Duodenal mucosa (tissue), 2 donors: Measurements from ENCODE around the gene DOCK1.

Experiments
- H3K27ac ChIP-seq: one replicate; pipeline ENCODE4 v1.7.0; 2013; ENCODE audit warnings: low read depth, low read length
- H3K27me3 ChIP-seq, 2 donors: one replicate each; pipeline ENCODE4 v1.7.0; 2013; ENCODE audit warnings: low read length in 2 of 2, control low read depth in 1 of 2; ENCODE audit not compliant: insufficient read depth in 2 of 2, control insufficient read depth in 1 of 2
- H3K36me3 ChIP-seq, 2 donors: one replicate each; pipeline ENCODE4 v1.7.0; 2013; ENCODE audit warnings: low read length in 2 of 2, control low read depth in 1 of 2; ENCODE audit not compliant: insufficient read depth in 2 of 2, control insufficient read depth in 1 of 2
- H3K4me1 ChIP-seq, 2 donors: one replicate each; pipeline ENCODE4 v1.7.0; 2013; ENCODE audit warnings: low read length in 2 of 2, control low read depth in 1 of 2; ENCODE audit not compliant: insufficient read depth in 2 of 2, control insufficient read depth in 1 of 2
- H3K4me3 ChIP-seq, 2 donors: one replicate each; pipeline ENCODE4 v1.7.0; 2013; ENCODE audit warnings: low read length in 2 of 2, low read depth in 1 of 2
- H3K9ac ChIP-seq, 2 donors: one replicate each; pipeline ENCODE4 v1.7.0; 2013; ENCODE audit warnings: low read length in 2 of 2, low read depth in 1 of 2
- H3K9me3 ChIP-seq, 2 donors: one replicate each; pipeline ENCODE4 v1.7.0; 2013; ENCODE audit warnings: low read length in 2 of 2, control low read depth in 1 of 2; ENCODE audit not compliant: control insufficient read depth in 1 of 2

Gene DOCK1

GRCh38 chr10:127159648-127160245, 254.5 kb downstream of the DOCK1 start:
- Histone ChIP-seq H3K36me3 (no peaks in the 10 kb centered on the region), H3K27ac (no peak overlapping the region), H3K9ac (no peak overlapping the region), H3K4me1 (peaks cover 0 to 10% of the 10 kb centered on the region in 2 donors), H3K9me3 (no peaks in the 10 kb centered on the region), H3K27me3 (no peaks in the 10 kb centered on the region), H3K4me3 (no peak overlapping the region)

GRCh38 chr10:127161482-127161881, 256.3 kb downstream of the DOCK1 start:
- Histone ChIP-seq H3K36me3 (no peaks in the 10 kb centered on the region), H3K4me3 (no peak overlapping the region), H3K9me3 (no peaks in the 10 kb centered on the region), H3K9ac (no peak overlapping the region), H3K4me1 (peaks cover 0 to 10% of the 10 kb centered on the region in 2 donors), H3K27ac (no peak overlapping the region), H3K27me3 (no peaks in the 10 kb centered on the region)

- no peak overlapping the region for H3K27ac ChIP-seq
- H3K9ac ChIP-seq, result no peak overlapping the region
- no peak overlapping the region for H3K4me3 ChIP-seq
- H3K27me3 ChIP-seq, result no peaks in the 10 kb centered on the region
- H3K9me3 ChIP-seq, result no peaks in the 10 kb centered on the region
- H3K36me3 ChIP-seq, result no peaks in the 10 kb centered on the region
- peaks cover 0 to 10% of the 10 kb centered on the region in 2 donors for H3K4me1 ChIP-seq
These were observed 257.6 kb downstream of the DOCK1 start for GRCh38 chr10:127162841-127163240.

GRCh38 chr10:127168261-127168660, 263.0 kb downstream of the DOCK1 start:
- no peak overlapping the region for H3K27ac ChIP-seq
- H3K9me3 ChIP-seq, result no peaks in the 10 kb centered on the region
- H3K4me1 ChIP-seq, result peaks cover 0 to 3% of the 10 kb centered on the region in 2 donors
- H3K36me3 ChIP-seq, result no peaks in the 10 kb centered on the region
- no peak overlapping the region for H3K4me3 ChIP-seq
- H3K27me3 ChIP-seq, result no peaks in the 10 kb centered on the region
- no peak overlapping the region for H3K9ac ChIP-seq

GRCh38 chr10:127174866-127175265, 269.6 kb downstream of the DOCK1 start:
- Histone ChIP-seq H3K9ac (no peak overlapping the region), H3K4me1 (no peaks in the 10 kb centered on the region), H3K4me3 (no peak overlapping the region), H3K27me3 (no peaks in the 10 kb centered on the region), H3K36me3 (peaks cover 0 to 4% of the 10 kb centered on the region in 2 donors), H3K27ac (no peak overlapping the region), H3K9me3 (no peaks in the 10 kb centered on the region)

DNA sequence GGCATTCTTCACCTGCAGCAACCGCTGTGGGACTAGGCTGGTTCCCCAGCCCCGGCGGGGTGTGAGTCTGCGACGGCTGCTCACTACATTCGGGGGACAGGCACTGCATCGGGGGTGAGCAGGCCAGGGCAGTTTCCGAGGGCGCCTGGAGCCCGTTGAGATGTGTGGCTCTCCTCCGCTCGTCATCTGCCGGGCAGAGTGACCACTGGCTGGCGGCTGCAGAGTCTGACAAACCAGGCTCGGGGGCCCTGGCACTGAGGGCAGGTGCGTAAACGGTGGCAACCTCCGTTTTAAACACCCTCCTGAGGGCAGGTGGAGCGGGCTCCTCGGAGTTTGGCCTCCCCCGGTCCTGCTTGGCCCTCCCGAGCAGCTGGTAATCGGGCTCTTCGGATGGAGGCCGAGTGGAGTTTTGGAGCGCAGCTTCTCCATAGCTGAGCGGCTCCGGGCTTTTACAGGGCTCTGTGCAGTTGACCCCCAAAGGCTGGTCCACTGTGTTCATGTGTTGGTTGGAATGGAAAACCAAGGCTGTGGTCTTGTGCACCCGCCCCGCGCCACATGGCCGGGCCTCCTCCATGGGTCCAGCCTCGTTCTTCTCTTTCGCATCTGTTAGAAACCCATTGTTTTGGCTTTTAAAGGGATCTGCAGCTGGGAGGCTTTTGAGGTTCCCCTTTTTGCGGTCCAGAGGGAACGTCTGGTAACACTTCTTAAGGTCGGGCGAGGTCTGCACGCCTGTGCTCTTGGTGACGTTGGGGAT, 270.3 kb downstream of the DOCK1 start:
- peaks cover 0 to 4% of the 10 kb centered on the region in 2 donors for H3K36me3 ChIP-seq
- H3K27me3 ChIP-seq, result no peaks in the 10 kb centered on the region
- H3K4me1 ChIP-seq, result no peaks in the 10 kb centered on the region
- H3K9ac ChIP-seq, result no peak overlapping the region
- H3K4me3 ChIP-seq, result no peak overlapping the region
- no peak overlapping the region for H3K27ac ChIP-seq
- no peaks in the 10 kb centered on the region for H3K9me3 ChIP-seq

GRCh38 chr10:127176649-127177048, 271.4 kb downstream of the DOCK1 start:
- Histone ChIP-seq H3K4me3 (no peak overlapping the region), H3K9ac (no peak overlapping the region), H3K36me3 (peaks cover 0 to 4% of the 10 kb centered on the region in 2 donors), H3K27me3 (no peaks in the 10 kb centered on the region), H3K4me1 (no peaks in the 10 kb centered on the region), H3K9me3 (no peaks in the 10 kb centered on the region), H3K27ac (no peak overlapping the region)

DNA sequence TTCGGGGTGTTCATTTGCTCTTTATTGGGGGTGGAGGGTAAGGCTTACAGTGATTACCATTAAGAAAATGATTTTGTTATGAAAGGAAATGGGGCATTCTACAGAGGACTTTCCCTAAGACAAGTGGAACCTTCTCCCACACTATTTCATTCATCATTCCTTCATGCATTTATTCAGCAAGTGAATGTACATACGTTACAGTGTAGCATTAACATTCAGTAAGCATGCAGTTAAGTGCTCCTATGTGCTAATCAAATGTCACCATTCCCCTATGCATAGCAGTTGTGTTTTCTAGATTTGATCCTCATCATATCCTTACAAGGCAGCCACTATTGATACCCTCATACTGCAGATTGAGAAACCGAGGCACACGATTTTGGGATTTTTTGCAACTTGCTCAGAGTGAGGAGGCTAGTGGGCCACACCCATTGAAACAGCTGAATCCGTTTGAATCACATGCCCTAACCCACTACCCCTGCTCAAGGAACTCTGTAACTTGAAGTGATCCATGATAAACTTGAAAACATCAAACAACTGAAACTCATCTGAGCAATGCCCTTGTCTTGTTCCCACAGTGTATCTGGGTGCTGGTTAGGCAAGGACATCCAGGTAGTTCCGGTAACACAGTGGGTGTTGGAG, 274.5 kb downstream of the DOCK1 start:
- Histone ChIP-seq H3K4me1 (no peaks in the 10 kb centered on the region), H3K9me3 (no peaks in the 10 kb centered on the region), H3K4me3 (no peak overlapping the region), H3K27me3 (no peaks in the 10 kb centered on the region), H3K9ac (no peak overlapping the region), H3K36me3 (peaks cover 0 to 4% of the 10 kb centered on the region in 2 donors), H3K27ac (no peak overlapping the region)

DNA sequence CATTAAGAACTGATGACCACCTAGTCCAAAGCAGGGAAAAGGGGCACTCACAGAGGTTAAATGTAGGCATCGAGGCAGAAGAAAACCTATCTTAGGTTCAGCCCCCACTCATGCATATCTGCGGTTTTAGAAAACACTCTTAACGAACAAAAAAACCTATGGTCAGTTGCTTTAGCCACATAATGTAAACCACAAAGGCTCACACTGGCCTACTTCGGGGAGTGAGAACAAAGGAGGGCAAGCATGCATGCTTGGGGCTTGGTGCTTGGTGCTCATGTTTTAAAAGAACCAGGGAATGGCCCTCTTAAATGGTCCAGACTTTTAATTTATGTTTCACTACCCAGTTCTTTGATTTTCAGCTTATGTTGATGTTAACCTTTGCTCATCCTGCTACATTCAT, 276.9 kb downstream of the DOCK1 start:
- H3K9me3 ChIP-seq, result no peaks in the 10 kb centered on the region
- H3K9ac ChIP-seq, result no peak overlapping the region
- no peaks in the 10 kb centered on the region for H3K27me3 ChIP-seq
- no peaks in the 10 kb centered on the region for H3K4me1 ChIP-seq
- no peak overlapping the region for H3K4me3 ChIP-seq
- peaks cover 0 to 4% of the 10 kb centered on the region in 2 donors for H3K36me3 ChIP-seq
- no peak overlapping the region for H3K27ac ChIP-seq

DNA sequence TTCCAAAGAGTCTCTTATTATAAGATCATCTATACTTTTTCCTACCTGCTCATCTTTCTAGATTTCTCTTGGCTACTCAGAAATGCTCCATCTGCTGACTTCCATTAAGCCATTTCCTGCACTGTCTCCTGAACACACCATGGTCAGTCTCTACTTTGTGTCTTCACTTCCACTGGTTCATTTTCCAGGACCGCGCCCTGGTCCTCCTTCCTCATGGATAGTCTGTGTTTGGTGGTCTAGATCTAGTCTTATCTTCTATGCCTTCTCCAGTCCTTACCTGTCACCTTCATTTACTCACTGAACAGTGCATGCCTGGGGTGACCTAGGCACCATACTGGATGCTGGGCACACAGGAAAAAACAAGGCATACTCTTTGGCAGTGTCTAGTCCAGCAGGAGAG, 279.4 kb downstream of the DOCK1 start:
- no peaks in the 10 kb centered on the region for H3K9me3 ChIP-seq
- no peaks in the 10 kb centered on the region for H3K27me3 ChIP-seq
- no peaks in the 10 kb centered on the region for H3K4me1 ChIP-seq
- H3K36me3 ChIP-seq, result no peaks in the 10 kb centered on the region
- H3K9ac ChIP-seq, result no peak overlapping the region
- no peak overlapping the region for H3K4me3 ChIP-seq
- no peak overlapping the region for H3K27ac ChIP-seq
